T-helper 22 cell (primary cell): Measurements from ENCODE around the gene VPS13A.
"Not testable (repeated sequence)": the region's sequence is repeated elsewhere in the genome, so short reads cannot be mapped to it uniquely, and the experiment has no call there.

Experiments used
- DNase-seq: peaks from one replicate; pipeline ENCODE4 v3.0.0-alpha.2; 2020; ENCODE audit warnings: low read depth

The VPS13A gene

DNA sequence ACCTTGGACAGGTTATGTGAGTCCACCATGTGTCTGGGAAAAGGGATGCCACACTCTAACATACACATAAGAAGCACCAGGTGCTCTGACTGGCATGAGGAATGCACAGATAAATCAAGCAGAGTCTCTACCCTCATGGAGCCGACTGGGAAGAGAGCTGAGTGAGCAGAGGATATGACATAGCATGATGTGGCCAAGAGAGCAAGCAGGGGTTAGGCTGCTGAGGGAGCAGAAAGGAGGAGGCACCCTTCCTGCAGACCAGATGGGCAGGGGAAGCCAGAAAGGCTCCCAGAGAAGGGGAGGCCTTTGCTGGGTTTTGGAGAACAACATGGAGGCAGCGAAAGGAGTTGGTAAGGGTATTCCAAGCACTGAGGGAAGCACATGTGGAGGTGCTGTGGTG lies 247.7 kb downstream of the VPS13A start:
- DNase-seq = no peak

DNA sequence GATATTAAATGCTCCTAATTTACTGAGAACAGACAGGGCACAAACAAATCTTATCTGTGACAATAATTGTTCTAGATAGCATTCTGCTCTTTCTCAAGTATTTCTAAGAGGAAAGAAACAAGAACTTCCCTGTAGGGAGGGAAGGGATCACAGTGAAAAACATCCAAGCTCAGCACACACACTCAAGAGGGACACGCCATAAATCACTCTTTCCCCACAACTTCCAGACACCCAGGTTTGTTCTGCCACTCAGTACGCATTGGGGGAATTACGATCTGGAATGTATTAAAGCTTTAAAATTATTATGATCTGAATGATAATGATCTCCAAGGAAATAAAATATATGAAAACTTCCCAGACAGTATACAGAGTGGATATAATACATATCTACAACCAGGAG lies 249.4 kb downstream of the VPS13A start:
- no peak for DNase-seq

DNA sequence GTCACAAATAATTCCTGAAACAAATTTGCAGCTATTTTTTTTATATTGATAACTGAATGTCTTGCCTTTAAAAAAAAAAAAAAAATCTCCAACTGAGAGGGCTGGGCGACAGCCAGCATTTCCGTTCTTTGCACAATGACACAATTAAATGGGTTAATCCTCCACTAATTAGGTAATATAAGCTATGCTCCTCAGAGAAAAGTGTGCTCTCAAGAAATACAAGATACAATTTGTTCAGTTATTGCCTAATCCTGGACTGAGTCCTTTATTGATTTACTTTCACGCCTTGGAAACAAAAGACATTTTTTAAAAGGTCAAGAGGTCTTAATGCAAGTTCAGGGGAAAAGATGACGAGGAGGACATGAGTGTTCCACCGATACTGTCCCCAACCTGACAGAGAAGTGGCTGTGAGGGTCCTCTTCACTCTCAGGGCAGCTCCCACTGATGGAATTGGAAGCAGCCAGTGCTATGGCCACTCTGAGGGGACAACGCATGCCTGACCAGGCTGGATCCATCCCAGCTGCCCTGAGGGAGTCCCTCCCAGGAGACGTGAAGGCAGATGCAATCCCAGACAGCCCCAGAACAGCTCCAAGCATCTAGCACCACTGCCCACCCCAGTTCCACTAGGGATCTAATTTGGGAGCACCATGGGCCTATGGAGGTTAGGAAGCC lies 250.1 kb downstream of the VPS13A start:
- no peak for DNase-seq

DNA sequence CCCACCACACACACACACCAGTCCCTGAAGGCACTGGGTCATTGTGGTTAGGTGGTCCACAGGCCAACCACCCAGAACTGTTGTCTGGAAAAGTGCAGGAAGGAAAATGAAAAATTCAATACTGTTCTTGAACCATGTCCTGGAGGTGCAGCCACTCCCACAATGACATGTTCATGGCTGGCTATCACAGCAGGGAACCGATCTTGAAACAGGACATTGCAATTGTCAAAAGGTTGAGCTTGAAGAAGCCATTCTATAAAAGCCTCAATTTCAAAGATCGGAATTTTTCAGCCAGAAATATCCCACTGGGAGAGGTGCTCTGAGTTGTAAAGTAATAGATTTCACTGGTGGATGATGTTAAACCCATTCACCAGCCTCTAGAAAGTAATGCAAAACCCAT lies 252.6 kb downstream of the VPS13A start:
- DNase-seq = no peak

DNA sequence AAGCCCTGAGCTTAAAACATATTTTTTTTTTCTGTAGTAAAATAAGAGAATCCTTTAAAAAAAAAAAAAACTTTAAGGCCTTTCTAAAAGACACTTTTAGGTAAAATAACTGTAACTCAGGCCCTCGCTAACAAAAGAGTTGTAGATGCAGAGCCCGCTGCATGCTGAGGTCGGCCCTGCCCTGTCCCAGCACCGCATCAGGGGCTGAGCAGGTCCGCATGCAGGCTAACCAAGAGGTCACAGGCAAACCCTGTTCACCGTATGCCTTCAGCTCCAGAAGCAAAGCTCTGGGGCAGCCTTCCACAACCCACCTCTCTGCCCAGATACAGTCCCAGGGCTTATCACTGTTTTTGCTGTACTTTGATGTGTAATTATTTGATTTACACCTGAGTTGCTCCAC lies 254.7 kb downstream of the VPS13A start:
- no peak for DNase-seq

DNA sequence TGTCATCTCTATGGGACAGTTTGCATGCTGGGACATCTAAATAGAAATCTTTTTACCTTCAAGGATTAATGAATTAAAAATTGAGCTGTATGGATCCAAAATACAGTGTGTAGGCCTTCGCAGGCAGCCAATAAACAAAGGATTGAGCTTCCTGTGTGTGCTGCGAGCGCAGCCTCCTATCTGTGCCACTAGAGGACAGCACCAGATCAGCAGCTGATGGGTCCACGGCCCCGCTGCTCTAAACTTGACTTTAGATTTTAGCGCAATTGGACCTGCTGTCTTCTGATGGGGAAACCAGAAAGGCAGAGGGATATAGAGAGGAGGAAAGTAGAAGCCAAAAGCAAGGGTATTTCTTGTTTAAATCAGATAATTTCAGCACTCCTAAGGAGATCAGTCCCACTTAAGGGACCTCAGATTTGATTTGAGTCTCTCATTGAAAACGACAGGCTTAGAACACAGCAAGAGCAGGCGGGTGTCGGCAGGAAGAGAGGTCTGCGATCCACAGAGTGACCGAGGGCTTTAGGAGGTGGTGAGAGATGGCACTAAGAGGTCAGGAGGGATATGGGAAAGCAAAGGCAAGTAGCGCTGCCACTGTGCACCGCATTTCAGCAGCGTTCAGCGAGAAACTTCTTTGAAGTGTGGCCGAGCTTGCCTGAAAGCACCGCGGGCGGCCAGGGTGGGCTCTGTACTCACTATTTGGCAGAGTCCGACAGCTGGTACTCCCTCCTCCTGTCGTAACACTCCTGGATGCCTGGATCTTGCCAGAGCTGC lies 256.5 kb downstream of the VPS13A start:
- no peak for DNase-seq

DNA sequence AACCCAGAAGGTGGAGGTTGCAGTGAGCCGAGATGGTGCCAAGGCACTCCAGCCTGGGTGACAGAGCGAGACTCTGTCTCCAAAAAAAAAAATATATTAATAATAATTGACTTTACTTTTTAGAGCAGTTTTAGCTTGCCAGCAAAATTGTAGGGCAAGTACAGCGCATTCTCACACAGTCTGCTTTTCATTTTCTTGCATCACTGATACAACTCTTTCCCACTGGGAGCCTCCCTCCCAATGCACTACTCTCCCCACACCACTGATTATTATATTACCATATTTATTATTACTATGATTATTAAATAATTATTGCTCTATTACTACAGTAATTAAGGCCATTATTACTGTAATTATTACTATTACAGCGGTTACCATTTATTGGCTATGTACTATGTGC lies 257.9 kb downstream of the VPS13A start:
- DNase-seq = no peak

DNA sequence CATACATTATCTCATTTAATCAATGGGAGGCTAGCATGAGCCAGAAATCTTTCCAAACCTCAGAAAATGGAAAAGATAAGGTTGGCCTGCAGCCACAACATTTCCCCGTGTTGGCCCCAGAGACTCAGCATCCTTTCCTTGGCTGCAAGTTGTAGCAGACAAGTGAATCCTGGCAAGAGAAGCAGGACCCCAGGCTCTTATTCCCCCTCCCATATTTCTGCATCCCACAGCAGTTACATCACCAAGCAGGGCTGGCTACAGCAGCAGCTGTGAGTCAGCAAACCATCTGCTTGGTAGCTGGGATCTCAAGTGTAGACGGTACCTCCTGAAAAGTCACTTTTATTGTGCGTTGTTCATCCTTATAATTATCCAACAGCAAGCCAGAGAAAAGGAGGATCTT lies 258.4 kb downstream of the VPS13A start:
- no peak for DNase-seq

DNA sequence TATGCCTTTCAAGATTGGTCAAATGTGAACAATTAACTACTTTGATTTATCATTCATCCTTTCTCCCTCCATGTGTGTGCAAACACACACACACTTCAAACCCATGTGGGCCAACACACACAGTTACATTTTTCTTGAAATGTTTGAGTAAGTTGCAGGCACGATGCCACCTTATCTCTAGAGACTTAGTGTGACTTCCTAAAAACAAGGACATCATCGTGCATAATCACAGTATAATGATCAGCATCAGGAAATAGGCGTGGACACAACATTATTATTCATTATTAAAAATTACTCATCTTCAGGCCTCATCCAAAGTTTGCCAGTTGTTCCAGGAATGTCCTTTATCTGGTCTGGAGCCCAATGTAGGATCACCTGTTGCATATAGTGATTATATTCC lies 261.3 kb downstream of the VPS13A start:
- DNase-seq = no peak

DNA sequence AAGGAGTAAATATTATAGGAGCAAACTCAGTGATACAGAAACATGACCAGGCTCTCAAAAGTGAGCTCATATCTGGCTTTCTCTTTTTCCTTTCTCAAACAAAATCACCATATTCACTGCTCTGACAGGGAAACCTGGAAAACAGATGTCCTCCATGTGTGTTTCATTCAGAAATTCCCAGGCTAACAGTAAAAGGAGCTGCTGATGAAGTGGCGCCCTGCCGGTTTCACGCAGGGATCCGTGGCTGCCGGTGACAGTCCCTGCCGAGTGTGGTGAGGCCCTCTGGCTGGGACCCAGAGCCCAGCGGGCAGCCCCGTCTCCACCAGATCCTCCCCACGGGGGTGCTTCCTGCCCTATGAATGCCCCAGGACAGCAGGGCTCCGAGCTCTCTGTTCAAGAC lies 262.7 kb downstream of the VPS13A start:
- DNase-seq = no peak

DNA sequence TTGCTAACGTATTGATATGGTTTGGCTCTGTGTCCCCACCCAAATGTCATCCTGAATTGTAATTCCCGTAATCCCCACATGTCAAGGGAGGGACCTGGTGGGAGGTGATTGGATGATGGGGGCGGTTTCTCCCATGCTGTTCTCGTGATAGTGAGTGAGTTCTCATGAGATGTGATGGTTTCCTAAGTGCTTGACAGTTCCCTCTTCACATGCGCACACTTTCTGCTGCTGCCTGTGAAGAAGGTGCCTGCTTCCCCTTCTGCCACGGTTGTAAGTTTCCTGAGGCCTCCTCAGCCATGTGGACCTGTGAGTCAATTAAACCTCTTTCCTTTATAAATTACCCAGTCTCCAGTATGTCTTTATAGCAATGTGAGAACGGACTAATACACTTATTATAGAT lies 263.8 kb downstream of the VPS13A start:
- not testable (repeated sequence) for DNase-seq

DNA sequence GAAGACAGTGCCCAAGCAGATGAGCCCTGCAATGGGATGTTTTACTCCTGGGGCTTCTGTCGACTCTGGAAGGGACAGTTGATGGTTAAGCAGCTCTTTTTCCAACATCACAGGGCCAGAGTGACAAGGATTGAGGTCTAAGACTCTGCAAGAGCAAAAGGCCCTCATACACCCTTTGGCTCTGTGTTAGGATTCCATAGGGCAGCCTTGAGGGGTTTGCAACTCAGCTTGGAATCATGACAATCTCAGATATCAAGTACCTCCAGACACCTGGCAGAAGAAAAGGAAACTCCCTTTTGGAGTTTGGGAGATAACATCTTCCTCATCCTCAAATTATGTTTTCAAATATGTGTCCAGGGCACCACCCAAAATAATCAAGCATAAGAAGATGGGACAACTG lies 265.1 kb downstream of the VPS13A start:
- no peak for DNase-seq

DNA sequence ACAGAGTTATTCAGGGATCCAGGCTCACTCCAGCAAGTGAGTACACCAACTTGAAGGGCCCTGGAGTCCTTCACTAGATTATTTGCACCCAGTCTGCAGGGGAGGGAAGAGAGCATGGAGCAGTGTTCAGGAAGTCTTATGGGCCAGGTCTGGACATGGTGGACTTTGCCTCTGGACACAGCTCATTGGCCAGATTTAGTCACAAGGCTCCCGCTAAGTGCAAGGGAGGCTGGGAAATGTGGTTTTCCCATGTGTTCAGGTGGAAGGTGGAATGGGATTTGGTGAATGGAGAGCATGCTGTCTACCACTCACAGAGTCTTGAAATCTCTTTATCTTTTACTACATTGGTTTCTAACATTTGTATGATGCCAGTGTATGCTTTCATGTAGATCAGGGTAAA lies 270.3 kb downstream of the VPS13A start:
- no peak for DNase-seq

DNA sequence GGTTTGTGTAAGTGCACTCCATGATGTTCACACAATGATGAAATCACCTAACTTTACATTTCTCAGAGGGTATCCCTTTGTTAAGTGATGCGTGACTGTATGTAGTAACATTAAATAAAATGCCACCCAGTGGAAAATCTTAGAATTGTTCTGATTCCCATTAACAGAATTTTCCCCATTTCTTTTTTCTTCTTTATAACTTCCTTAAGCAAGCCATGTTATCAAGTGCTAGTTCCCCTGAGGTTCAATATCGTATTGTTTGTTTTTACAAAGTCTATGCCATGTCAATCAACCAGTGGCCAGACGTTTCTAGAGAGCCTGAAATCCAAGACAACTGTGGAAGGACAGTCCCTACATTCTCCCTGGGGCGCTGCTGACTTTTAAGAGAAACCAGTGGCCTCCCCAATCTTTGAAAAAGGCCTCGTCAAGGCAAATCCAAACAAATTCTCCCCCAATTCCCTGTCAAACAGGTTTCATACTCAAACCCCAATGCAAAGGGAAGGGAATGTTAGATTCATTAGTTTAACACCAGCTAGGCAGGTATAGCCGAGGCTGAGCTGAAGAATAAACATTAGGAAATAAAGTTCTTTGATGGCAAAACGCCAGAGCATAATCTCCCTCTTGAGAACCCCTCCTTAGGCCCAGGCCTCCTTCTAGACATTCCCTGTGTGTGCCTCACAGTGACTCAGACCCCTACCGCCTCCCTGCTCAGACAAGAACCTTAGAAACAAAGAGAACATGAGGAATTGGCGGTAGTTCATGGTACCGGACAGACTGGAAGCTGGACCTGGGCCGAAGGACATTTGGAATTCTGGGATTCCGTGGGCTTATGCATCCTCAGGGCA lies 272.1 kb downstream of the VPS13A start:
- no peak for DNase-seq

DNA sequence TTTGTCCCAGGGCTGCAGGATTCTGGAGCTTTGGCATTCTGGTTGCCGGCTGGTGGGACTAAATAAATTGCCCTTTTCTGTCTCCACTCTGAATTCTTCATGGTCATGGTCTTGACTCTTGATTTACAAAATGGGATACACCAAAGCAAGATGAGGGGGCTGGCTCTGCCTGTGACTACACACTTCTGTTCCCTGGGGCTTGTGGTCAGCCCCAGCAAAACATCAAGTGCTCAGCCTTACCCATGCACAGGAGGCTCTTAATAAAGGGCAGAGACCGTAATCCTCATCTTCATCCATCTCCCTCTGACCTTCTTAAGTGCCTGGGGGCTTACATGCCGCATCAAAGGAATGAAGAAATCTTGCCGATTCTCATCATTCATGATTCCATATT lies 272.7 kb downstream of the VPS13A start:
- no peak for DNase-seq

DNA sequence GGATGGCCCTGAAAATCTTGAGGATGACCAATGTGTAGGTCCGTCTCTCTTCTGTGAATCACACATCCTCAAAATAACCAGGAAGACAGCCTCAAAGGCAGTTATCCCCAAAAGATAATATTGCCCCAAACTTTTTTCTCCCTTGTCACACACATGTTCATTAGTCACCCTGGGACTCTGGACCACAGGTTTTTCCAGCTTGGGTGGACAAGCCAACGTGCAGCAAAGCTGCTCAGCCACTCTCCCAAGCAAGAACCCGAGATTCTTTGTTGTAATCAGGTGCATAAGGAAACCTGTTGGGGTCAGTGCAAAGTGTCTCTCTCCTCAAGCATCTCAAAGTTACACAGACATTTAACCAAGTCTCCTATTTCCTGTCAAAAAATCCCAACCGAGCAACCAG lies 274.2 kb downstream of the VPS13A start:
- DNase-seq = no peak

DNA sequence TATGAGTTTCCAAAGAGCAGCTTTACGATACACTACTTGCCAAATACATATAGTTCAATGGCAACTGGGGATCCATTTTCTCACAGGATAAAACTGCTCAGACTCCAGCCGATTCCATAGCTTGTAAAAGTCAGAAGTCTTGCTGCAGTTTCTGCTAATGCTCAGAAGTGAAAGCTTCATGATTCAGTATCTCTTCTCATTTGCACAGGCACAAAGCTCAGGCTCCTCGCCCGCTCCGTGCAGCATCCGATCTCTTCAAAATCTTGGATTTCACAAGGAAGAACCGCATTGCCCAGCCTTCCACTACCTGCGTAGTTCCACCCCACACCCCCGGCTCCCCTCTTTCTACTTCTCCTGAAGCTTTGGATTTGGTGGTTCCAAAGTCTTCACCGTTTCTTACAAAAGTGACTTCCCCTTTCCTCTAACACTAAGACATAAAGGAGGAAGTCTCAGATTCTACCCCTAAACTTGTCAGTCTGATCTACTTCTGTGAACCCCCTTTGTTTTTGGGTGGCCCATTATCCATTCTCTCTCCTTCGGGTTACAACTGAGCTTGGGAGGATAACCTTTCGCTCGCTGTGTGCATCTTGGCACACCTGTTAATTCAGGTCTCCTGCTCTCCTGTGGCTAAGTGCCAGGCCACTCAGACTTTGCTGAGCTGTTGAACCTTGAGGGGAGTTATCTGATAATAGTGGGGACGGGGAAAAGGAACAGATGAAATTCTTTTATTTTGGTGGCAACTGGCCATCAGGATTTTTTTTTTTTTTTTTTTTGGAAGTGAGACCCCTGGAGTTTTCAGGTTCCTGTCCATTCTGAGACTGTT lies 276.7 kb downstream of the VPS13A start:
- DNase-seq = no peak

DNA sequence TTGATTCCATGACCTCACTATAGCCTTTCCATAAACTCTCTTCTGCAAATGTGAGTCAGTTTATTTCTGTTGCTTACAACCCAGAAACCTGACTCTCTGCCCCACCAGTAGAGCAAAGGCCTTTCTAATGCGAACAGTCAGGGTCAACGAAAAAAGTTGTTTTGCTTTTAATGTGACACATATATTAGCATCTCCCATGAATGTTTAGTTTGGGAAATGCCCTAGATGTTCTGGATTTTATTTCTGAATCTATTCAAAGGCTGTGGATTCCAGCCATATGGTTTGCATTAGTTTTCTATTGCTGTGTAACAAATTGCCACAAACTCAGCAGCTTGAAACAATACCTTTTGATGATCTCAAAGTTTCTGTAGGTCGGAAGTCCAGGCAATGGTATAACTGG lies 277.3 kb downstream of the VPS13A start:
- no peak for DNase-seq

DNA sequence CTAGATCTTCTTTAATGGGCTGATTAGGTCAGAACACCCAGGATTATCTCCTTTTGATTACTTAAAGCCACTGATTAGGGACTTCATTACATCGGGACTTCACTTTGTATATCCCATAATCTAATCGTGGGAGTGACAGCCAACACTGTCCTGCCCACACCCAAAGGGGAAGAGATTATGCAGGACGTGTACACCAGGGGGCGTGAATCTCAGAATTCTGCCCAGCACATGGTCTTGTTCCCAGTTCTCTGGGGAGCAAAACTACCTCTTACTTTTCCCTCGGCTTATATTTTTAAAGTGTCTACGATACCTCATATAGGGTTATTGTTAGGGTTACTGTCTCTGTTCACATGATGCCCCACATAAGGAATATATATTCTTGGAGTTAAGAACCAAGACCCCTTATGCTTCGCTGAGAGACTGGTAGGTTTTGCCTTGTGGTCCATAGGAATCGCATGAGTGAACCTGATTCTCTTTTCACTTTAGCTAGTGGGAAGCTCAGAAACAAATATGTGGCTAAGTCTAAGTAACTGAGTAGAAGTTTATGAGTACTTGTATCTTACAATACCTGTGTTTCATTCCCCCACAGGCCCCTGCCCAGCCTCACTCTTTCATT lies 278.1 kb downstream of the VPS13A start:
- no peak for DNase-seq

DNA sequence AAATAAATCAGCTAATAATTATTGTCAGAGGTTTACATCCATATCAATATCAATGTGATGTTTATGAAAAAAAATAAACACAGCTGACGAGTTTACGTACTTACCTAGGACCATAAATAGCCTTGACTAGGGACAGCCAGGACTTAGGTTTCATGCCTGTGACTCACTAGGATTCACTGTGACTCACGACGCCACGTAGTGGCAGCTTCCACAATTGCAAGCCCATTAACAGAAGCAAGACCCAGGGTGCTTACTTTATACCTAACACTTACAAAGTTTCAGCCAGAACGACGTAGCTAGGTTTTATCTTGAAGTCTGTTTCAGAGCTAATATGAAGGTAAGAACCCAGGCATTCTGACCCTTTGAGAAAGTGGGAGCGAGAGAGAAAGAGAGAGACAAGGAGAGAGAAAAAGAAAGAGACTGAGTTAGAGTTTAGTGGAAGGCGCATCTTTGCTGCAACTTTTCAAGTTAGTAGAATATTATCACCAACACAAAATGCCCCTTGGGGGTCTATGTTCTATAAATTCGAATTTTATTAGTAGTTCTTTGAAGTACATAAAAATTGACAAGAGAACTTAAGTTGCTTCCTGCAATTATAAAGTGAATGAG lies 279.6 kb downstream of the VPS13A start:
- DNase-seq = peak; percentile 43

DNA sequence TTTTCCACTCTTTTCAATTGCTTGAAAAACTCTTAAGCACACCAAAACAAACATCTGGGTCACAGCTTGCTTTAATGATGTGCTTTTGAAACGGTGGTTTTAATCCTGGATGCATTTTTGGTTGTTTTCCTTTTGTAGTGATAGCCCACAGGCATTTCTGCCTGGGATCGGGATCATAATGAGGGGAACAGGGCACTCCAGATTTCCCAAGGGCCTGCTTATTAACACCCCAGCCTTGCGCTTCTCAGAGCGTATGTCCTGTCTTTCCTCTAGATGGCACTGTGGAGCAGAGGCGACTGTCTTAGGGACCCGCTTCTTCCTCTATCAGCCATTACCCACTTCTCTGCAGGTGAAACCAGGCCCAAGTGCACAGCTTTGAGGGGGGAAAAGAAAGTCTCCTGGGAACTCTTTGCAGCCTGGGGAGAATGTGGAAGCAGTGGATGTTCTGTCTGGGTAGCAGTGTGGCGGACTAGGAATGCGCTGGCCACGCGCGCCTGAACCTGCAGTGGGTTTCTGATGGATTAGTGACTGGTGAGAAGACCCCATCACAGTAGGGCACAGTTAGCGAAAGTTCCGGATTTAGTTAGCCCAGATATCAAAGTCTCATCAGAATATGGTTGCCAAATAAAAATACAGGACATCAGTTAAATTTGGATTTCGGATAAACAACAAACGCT lies 280.7 kb downstream of the VPS13A start:
- DNase-seq = peak; percentile 19
